Central memory CD8-positive, alpha-beta T cell (primary cell): ENCODE measurements around the gene NINJ2.

Experiments used
- ATAC-seq: fragments of 150-1000 bp; cut with Tn5 transposase; replicated peaks from 2 replicates; pipeline ENCODE4 v1.10.0; 2022; ENCODE audit warnings: mild to moderate bottlenecking, moderate FRiP score, moderate number of reproducible peaks; ENCODE audit not compliant: poor library complexity, severe bottlenecking; ENCODE audit errors: extremely low read depth
- DNase-seq, 2 donors: peaks; one replicate each; pipeline ENCODE4 v3.0.0; 2021; ENCODE audit warnings: low spot score in 2 of 2
- H3K27ac Mint-ChIP-seq: one replicate; pipeline ENCODE4 v1.8.0; 2022; ENCODE audit warnings: low read depth, mild to moderate bottlenecking, moderate library complexity, mixed read lengths
- H3K27me3 Mint-ChIP-seq: one replicate; pipeline ENCODE4 v1.8.0; 2022; ENCODE audit warnings: mixed read lengths
- H3K36me3 Mint-ChIP-seq: one replicate; pipeline ENCODE4 v1.8.0; 2022; ENCODE audit warnings: mild to moderate bottlenecking, moderate library complexity, mixed read lengths; ENCODE audit not compliant: insufficient read depth
- H3K4me1 Mint-ChIP-seq: one replicate; pipeline ENCODE4 v1.8.0; 2022; ENCODE audit warnings: mixed read lengths
- H3K4me3 Mint-ChIP-seq: one replicate; pipeline ENCODE4 v1.8.0; 2022; ENCODE audit warnings: mild to moderate bottlenecking, moderate library complexity, mixed read lengths
- H3K9me3 Mint-ChIP-seq: one replicate; pipeline ENCODE4 v1.8.0; 2022; ENCODE audit warnings: mixed read lengths

NINJ2 gene

DNA sequence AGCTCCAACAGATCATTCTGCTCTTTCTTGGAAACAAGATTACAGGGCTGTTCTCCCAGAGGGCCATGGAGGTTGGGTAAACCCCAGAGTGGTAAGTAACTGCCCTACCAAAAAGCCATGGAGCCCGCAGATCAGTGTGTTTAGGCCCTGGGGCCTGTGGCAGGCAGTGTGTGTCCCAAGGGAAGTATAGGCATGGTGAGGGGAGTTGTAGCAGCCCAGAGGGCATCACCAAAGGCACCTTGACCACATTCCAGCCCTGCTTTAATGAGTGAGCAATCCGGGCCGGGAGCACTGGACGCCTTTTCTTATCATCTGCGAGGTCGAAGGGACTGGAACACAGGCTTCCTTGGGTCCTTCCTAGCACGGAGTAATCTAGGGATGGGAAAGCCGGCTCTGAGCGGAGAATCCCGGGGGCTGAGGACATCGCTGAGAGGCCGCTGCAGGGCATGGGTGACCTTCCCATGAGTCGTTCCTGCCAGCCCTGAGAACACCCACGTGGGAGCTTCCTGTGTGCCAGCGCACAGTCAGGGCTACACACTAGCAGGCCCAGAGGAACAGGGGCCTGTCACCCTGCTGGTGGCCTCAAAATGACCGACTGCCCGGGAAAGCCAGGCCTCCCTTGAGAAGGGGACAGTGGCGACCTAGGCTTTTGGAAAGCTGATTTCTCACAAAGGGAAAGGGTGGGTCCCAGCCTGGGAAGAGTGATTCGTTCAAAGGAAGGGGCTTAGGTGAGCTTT lies 91.3 kb downstream of the NINJ2 start:
- DNase-seq: no peak
- Mint-ChIP-seq H3K9me3 (no peaks in the 10 kb centered on the region), H3K27ac (peak overlapping the region; percentile 64), H3K36me3 (peaks cover 6% of the 10 kb centered on the region), H3K27me3 (no peaks in the 10 kb centered on the region), H3K4me1 (peaks cover 27% of the 10 kb centered on the region), H3K4me3 (peak overlapping the region; percentile 31)
- ATAC-seq: no peak

DNA sequence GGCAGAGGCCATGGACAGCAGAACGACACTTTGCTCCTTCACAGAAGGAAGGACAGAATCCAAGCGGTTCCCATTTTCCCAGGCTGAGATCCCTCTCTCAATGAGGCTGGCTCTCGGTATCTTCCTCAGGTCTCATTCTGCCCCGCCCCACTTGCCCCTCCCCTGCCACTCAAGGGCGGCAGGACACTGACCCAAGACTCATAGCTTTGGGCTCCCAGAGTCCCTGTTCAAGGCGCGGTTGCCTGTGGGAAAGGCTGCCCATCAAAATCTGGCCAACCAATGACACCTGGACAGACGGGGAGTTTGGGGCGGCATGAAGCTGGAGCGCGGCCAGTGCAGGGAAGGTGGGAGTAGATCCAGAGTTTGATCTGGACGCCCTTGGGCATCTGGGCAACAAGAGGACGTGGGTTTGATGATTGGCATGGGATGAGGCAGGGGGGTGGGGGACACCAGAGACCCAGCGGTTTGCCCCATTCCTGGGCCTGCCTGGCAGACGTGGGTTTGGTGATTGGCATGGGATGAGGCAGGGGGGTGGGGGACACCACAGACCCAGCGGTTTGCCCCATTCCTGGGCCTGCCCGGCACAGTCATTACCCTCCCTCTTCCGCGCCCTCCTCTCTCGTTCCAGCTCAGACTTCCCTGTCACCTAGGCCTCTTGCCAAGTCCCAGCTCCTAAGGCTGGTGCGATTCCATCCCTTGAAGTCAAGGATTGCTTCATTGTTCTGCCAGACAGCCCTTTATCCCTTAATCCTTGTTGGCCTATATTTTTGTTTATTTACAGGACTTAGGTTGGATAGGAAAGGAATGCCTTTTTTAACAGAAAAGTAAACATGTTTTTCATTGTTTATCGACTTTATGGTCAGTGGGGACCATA lies 92.1 kb downstream of the NINJ2 start:
- DNase-seq (no peak), ATAC-seq (no peak)
- Mint-ChIP-seq H3K27me3 (no peaks in the 10 kb centered on the region), H3K9me3 (no peaks in the 10 kb centered on the region), H3K27ac (peak overlapping the region; percentile 64), H3K4me3 (peak overlapping the region; percentile 31), H3K4me1 (peaks cover 28% of the 10 kb centered on the region), H3K36me3 (peaks cover 2% of the 10 kb centered on the region)

DNA sequence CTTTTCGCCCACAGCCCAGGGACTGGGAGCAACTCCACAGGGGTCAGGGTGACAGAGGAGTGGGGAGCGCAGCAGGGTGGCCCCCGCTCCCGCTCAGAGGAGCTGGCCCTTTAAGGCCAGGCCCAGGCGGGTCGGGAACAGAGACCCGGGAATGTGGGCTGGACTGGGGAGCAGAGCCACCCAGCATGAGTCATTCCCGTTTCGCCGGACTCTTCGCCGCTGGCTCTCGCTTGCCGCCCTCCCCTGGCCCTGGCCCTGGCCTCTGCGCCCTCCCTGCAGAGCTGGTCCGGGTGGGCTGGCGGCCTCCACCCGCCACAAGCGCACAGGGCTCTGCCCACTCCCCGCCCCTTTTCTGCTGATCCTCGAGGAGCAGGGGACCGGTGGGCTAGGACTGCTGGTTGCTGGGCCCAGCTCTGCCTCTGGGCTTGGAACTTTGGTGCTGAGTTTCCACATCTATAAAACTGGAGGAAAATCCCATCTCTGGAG lies 92.8 kb downstream of the NINJ2 start:
- ATAC-seq: no peak
- Mint-ChIP-seq H3K4me3 (peak overlapping the region; percentile 31), H3K27ac (no peak overlapping the region), H3K27me3 (no peaks in the 10 kb centered on the region), H3K4me1 (peaks cover 32% of the 10 kb centered on the region), H3K36me3 (peaks cover 2% of the 10 kb centered on the region), H3K9me3 (no peaks in the 10 kb centered on the region)
- DNase-seq: no peak

DNA sequence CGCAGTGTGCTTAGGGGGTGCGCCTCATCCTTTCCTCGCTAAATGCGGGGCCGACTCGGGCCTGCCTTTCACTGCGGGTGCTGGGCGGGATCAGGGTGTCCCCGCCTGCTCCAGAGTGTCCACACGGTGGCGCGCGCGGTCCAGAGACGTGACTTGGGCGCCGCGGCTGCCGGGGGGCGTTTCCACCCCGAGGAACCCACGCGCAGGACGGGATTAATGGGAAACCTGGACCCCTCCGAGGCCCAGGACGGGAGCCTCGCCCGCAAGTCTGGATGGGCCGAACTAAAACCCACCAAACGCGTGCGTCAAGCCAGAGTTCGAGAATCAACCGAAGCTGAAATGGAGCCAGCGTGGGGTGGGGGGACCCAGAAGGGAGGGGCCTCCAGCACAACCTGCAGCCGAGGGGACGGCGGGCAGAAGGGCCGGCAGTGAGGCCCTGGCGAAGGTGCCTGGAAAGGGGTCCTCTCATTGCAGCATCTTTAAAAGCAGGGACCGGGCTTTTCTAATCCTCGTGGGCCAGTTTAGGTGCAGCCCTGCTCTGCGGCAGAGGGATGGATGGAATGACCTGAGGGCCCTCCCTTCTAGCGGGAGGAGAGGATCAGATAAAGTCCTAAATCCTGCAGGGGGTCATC lies 93.3 kb downstream of the NINJ2 start:
- Mint-ChIP-seq H3K27me3 (no peaks in the 10 kb centered on the region), H3K27ac (peak overlapping the region; percentile 64), H3K4me3 (peak overlapping the region; percentile 78), H3K9me3 (no peaks in the 10 kb centered on the region), H3K4me1 (peaks cover 37% of the 10 kb centered on the region), H3K36me3 (peaks cover 2% of the 10 kb centered on the region)
- peak; percentile 73 to 84 for DNase-seq
- ATAC-seq: peak; percentile 97

DNA sequence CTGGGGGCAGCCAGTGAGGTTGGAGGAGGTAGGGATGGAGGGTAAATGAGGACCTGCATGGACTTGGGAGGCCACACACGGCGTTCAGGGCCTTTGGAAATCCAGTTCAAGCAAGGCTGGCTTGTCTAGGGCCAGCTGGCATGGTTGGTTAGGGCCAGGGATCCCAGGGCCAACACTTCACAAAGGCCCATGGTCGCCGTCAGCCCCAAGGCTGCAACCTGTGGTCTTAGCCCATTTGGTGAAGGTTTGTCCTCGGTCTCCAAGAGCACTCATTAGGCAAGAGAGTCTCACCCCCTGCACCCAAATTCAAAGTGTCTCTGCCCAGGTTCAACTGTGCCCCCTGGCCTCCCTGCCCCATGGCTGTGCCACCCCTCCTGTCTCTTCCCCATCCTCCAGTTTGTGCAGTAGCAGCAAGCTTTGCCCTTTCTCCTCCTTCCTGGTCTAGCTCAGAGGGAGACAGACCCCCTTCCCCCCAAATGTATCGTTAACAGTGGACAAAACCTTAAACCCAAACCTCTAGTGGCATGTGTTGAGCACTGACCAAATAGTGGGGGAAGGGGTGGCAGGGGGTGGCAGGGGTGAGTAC lies 94.1 kb downstream of the NINJ2 start:
- Mint-ChIP-seq H3K4me1 (peaks cover 45% of the 10 kb centered on the region), H3K27ac (peak overlapping the region; percentile 64), H3K36me3 (peaks cover 3% of the 10 kb centered on the region), H3K4me3 (peak overlapping the region; percentile 78), H3K9me3 (no peaks in the 10 kb centered on the region), H3K27me3 (no peaks in the 10 kb centered on the region)
- ATAC-seq: no peak
- DNase-seq: no peak

DNA sequence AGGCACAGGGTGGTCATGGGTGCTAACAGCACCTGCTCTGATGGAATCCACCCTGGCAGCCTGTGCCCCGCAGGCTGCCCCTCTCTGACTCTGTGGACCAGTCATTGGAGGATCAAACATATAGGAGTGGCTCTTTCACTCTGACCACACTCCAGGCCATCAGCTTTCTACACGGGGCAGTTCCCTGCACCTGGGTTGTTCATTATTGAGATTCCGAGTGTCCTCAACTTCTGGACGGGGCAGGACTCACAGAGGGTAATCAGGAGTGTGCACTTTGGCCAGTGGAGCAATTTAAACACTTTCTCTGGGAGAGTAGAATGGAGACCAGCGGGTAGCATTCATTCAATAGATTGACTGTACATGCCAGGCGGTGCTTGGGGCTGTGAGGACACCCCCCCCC lies 94.8 kb downstream of the NINJ2 start:
- Mint-ChIP-seq H3K4me3 (peak overlapping the region; percentile 8), H3K9me3 (no peaks in the 10 kb centered on the region), H3K36me3 (peaks cover 7% of the 10 kb centered on the region), H3K27ac (no peak overlapping the region), H3K27me3 (no peaks in the 10 kb centered on the region), H3K4me1 (peaks cover 52% of the 10 kb centered on the region)
- no peak for ATAC-seq
- no peak for DNase-seq

DNA sequence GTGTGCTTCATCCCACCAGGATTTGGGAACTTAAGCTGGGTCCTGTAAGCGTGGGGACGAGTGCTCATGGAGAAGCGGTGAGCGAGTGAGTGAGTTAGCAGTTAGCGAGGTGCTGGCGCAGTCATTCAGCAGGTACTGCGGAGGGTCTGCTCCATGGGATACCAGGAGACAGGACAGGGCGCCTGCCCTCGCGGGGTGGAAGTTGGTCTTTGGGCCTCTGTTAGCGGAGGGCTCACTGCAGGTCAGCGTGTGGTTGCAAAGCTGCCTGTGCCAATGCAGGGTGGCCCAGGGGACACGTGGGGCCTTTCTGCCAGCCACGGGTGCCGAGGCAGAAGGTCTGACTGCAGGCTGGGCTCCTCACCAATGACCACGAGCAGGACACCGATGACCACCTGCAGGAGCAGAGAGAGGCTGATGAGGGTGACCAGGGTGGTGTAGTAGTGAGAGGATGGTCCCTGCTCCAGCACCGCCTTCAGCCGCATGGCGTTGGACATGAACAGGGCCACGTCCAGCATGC lies 97.6 kb downstream of the NINJ2 start:
- ATAC-seq (no peak), DNase-seq (no peak)
- Mint-ChIP-seq H3K4me3 (peak overlapping the region; percentile 77), H3K4me1 (peaks cover 69% of the 10 kb centered on the region), H3K9me3 (no peaks in the 10 kb centered on the region), H3K27me3 (no peaks in the 10 kb centered on the region), H3K27ac (peak overlapping the region; percentile 93), H3K36me3 (peaks cover 13% of the 10 kb centered on the region)

DNA sequence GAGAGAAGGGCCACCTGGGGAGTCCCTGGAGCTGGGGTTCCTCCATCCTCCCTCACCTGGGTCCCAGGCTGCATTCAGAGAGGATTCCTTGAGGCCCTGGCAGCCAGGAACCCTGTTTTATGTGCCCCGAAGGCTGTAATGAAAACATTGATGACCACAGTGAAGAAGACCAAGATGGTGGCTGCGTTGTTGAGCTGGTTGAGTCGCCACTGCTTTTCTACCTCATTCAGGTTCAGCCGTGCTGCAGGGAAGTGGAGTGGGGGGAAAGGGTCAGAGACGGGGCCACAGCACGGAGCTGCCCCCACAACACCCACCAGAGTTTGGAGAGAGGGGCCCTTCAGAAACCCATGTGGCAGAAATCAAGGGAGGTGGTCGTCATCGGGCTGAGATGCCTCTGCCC lies 98.1 kb downstream of the NINJ2 start:
- peaks cover 73% of the 10 kb centered on the region for H3K4me1 Mint-ChIP-seq
- peaks cover 15% of the 10 kb centered on the region for H3K36me3 Mint-ChIP-seq
- no peak for ATAC-seq
- H3K9me3 Mint-ChIP-seq: no peaks in the 10 kb centered on the region
- H3K27me3 Mint-ChIP-seq: no peaks in the 10 kb centered on the region
- DNase-seq: no peak
- peak overlapping the region; percentile 77 for H3K4me3 Mint-ChIP-seq
- H3K27ac Mint-ChIP-seq: peak overlapping the region; percentile 93

DNA sequence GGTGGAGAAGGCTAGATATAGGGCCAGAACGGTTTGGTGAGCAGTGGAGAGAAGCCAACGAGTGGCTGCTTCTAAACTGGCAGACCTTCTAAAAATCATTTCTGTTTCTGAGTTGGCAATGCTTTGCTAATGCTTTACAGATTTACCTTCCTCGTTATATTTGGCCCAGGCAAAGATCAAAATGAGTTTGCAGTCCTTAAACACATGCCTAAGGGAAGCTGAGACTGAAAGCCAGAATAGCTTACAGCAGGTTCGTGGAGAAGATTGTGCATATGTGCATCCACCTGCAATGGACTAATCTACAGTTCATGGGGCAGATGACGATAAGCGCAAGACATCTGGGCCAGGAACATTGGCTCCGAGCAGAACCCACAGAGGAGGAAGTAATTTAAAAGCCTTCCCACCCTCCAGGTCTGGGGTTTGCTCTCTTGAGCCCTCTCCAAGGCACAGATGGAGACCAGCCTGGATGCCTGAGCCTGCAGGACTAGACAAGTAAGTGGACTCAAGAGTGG lies 99.4 kb downstream of the NINJ2 start:
- peaks cover 73% of the 10 kb centered on the region for H3K4me1 Mint-ChIP-seq
- no peak for DNase-seq
- H3K4me3 Mint-ChIP-seq: peak overlapping the region; percentile 77
- peak; percentile 25 for ATAC-seq
- H3K27ac Mint-ChIP-seq: peak overlapping the region; percentile 93
- H3K9me3 Mint-ChIP-seq: no peaks in the 10 kb centered on the region
- H3K36me3 Mint-ChIP-seq: peaks cover 20% of the 10 kb centered on the region
- H3K27me3 Mint-ChIP-seq: no peaks in the 10 kb centered on the region

DNA sequence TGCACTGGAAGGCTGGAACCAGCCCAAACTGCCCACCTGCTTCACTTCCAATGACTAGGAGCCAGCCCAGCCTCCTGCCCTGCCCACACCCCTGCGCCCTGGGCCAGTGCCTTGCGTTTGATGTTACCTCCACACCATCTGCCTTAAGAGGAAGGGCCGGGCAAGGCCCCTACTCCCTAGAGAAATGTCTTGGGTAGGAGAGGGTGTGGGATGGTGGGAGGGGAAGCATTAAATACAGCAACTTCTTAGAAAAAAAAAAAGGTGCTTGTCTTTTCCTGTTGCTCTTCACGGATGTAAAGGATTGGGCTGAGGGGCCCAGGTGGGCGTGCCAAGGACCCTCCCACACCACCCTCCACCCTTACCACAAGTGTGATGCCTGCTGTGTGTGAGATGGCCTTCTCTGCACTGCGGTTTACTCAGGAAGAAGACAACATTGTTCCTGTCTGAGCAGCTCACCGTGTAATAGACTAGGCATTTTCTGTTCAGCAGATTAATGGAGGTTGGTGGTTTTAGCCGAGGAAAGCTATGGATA lies 99.9 kb downstream of the NINJ2 start:
- peaks cover 70% of the 10 kb centered on the region for H3K4me1 Mint-ChIP-seq
- ATAC-seq (peak; percentile 95), DNase-seq (peak; percentile 33 to 69)
- peak overlapping the region; percentile 77 for H3K4me3 Mint-ChIP-seq
- H3K27ac Mint-ChIP-seq: peak overlapping the region; percentile 93
- H3K27me3 Mint-ChIP-seq: no peaks in the 10 kb centered on the region
- peaks cover 23% of the 10 kb centered on the region for H3K36me3 Mint-ChIP-seq
- H3K9me3 Mint-ChIP-seq: no peaks in the 10 kb centered on the region

DNA sequence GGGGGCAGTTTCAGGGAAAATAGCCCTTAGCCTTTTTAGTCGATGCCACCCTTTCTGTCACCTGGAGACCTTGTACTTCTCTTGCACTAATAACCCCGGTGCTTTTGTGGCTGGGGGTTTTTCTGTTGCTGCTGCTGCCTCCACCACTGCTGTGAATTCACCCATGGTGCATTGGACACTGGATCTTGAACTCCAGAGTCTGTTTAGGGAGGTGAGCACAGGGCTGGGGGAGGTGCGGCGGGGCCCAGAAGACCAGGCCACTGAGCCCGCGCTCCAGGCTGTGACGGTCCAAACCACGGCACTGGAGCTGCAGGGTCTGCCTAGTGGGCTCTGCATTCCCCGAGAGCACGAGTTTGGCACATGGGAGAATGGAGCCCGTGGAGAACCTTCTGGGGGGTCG lies 100.6 kb downstream of the NINJ2 start:
- peak; percentile 31 for ATAC-seq
- peaks cover 66% of the 10 kb centered on the region for H3K4me1 Mint-ChIP-seq
- no peaks in the 10 kb centered on the region for H3K27me3 Mint-ChIP-seq
- H3K36me3 Mint-ChIP-seq: peaks cover 23% of the 10 kb centered on the region
- no peak for DNase-seq
- H3K27ac Mint-ChIP-seq: peak overlapping the region; percentile 93
- no peaks in the 10 kb centered on the region for H3K9me3 Mint-ChIP-seq
- peak overlapping the region; percentile 77 for H3K4me3 Mint-ChIP-seq
